Liver (tissue), 3 donors: ENCODE measurements around the gene SCRN2.

Source experiments
- CTCF ChIP-seq: fragments of 150-350 bp; IDR thresholded peaks from 2 replicates; pipeline ENCODE4 v1.5.1; 2017; ENCODE audit warnings: improper control_type of control experiment, low read depth, low read length; ENCODE audit not compliant: missing input control
- FOXA1 ChIP-seq: IDR thresholded peaks from 2 replicates; pipeline ENCODE4 v1.6.1; 2016; ENCODE audit warnings: antibody characterized with exemption
- RAD21 ChIP-seq, 2 donors: IDR thresholded peaks; 2 replicates each; pipeline ENCODE4 v1.6.1; 2016; ENCODE audit warnings: antibody characterized with exemption in 2 of 2, mild to moderate bottlenecking in 2 of 2
- SP1 ChIP-seq: IDR thresholded peaks from 2 replicates; pipeline ENCODE4 v1.6.1; 2018; ENCODE audit warnings: antibody characterized with exemption, mild to moderate bottlenecking
- YY1 ChIP-seq: IDR thresholded peaks from 2 replicates; pipeline ENCODE4 v1.6.1; 2016; ENCODE audit warnings: antibody characterized with exemption, mild to moderate bottlenecking
- ZBTB33 ChIP-seq: IDR thresholded peaks from 2 replicates; pipeline ENCODE4 v1.6.1; 2016; ENCODE audit warnings: antibody characterized with exemption
- donor health status: healthy.
- donor health status: healthy.

GRCh38 chr17:47837401-47838039 lies 3.6 kb downstream of the SCRN2 start:
- TF ChIP-seq CTCF (no peak), RAD21 (IDR thresholded peaks at IDR 0.05) (no peak), ZBTB33 (no peak), YY1 (no peak), FOXA1 (no peak), SP1 (no peak)
